Measurements from ENCODE around the gene WNT3.
"Not testable (repeated sequence)": the region's sequence is repeated elsewhere in the genome, so short reads cannot be mapped to it uniquely, and the experiment has no call there.

WNT3 gene

GRCh38 chr17:46811978-46812583, 6.4 kb downstream of the WNT3 start:
- no peak for DNase-seq

- no peak for DNase-seq
Measured at GRCh38 chr17:46810837-46811236, 7.7 kb downstream of the WNT3 start.

DNA sequence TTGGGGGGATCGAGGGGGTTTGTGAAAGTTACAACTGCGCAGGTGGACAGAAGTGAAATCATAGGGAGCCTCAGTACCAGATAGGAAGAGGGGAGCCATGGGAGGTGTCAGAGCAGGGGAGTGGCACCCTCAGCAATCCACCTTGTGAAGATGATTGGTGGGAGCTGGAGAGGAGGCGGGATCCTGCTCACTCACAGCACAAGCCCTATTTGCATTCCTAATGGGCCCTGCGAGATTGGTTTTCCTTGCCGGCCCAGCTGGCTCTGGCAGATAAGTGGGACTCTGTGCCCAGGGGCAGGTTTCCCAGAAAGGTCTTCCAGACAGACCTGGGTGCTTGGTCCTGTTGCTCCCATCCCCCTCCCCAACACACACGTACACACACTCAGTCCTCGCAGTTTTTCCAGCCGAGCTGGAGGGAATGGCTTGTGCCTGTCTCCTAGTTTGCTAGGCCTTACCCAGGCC, 9.4 kb downstream of the WNT3 start:
- DNase-seq, result no peak

DNA sequence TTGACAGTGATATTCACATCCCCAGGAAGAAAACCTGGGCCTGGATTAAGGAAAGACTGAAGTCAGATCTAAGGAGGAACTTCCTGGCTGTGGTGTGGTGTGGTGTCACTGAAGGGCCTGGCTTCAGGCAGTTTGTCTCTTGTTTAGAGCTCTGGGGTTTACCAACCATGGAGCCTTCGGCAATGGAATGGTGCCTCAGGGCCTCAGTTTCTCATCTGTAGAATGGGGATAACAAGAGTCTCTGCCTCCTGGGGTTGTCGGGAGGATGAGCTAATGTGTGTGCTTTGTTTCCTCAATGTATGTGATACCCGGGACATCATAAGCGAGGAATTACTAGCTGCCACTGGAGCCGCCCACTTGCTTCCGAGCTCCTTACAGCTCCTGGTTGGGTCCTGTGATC, 12.7 kb downstream of the WNT3 start:
- no peak for DNase-seq

DNA sequence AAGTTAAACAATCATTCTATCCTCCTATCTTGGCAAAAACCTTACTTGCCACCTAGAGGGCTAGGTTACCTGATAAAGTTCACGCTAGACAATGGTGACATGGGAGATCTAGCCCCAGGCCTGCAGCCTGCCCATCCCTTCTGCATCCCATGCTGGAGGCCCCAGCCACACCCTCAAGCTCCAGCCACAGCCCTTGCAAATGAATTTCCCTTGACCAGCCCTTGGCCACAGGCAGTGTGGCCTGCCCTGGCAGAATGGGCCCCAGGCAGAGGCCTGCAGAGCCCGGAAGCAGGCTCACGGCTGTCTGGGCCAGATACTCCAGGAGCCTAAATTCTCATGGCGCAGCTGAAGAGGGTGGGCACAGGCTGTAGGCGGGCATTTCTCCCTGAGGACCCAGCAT, 14.9 kb downstream of the WNT3 start:
- DNase-seq, result no peak

- DNase-seq, result no peak
Measured at GRCh38 chr17:46802800-46803199, 15.7 kb downstream of the WNT3 start.

GRCh38 chr17:46800573-46800972, 17.9 kb downstream of the WNT3 start:
- DNase-seq, result no peak

GRCh38 chr17:46796956-46797530, 21.4 kb downstream of the WNT3 start:
- no peak for DNase-seq

GRCh38 chr17:46796524-46796923, 22.0 kb downstream of the WNT3 start:
- DNase-seq, result no peak

- no peak for DNase-seq
Measured at GRCh38 chr17:46796084-46796483, 22.4 kb downstream of the WNT3 start.

GRCh38 chr17:46795379-46795952, 23.0 kb downstream of the WNT3 start:
- no peak for DNase-seq

DNA sequence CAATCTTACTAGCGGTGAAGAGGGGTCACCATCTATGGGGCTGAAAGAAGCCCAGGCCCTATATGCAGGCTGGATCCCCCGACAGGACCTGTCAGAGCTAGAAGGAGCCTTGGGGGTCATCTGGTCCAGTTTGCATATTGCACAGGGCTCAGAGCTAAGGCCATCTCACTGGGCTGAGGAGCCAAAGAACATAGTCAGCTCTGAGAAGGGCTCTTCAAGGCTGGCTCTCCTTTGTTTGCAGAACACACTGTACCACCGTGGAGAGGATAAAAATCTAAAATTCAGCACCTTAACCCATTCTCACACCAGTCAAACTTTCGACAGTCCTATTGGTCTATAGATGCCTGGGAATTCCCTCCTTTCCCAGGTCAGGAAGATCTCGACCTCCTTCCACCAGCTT, 24.2 kb downstream of the WNT3 start:
- no peak for DNase-seq

DNA sequence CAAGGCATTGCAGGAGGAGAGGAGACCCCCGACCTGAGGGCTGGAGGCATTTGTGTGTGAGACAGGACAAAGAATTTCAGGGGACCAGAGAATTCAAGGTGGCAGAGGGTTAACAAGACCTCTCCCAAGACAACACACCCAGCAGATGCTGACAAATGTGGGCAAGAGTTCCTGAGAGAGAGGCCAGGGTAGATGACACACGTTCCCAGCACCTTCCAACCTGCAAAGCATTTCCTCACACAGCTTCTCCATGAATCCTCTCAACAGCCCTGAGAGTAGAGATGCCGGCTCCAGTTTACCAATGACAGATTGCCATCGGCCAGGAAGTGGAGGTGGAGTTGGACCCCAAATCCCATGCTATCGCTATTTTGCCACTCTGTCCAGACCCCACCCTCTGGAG, 25.0 kb downstream of the WNT3 start:
- DNase-seq, result no peak

- not testable (repeated sequence) for DNase-seq
Measured at GRCh38 chr17:46793023-46793422, 25.5 kb downstream of the WNT3 start.

DNA sequence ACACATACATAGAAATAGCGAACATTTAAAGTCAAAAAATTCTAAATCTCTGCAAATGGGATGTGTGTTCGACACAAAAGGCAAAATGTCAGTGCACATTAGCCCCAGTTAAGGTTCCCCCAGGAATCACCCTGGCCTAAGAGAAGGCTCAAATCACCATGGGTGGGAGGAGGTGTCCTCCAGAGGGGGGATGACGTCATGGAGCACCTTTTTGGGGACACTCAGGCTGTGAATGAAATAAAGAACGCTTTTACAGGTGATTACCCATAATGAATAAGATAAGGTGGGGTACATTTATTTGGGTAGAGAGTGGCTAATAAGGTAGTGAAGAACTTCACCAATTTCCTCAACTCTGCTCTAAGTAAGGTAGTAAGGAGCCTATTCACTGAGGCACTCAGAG, 26.4 kb downstream of the WNT3 start:
- DNase-seq, result no peak

DNA sequence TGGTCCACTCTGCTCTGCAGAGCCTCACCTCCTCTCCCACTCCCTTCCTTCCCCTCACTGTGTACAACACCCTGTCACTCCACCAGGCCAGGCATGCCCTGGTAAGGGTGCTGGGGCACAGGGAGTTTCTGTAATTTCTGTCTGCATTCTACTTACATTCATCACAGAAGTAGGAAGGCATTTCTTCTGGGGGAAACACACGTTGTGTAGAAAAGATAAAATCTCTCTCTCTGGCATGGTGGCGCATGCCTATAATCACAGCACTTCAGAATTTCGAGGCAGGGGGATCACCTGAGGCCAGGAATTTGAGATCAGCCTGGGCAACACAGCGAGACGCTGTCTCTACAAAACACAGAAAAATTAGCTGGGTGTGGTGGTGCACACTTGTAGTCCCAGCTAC, 27.0 kb downstream of the WNT3 start:
- DNase-seq, result no peak

DNA sequence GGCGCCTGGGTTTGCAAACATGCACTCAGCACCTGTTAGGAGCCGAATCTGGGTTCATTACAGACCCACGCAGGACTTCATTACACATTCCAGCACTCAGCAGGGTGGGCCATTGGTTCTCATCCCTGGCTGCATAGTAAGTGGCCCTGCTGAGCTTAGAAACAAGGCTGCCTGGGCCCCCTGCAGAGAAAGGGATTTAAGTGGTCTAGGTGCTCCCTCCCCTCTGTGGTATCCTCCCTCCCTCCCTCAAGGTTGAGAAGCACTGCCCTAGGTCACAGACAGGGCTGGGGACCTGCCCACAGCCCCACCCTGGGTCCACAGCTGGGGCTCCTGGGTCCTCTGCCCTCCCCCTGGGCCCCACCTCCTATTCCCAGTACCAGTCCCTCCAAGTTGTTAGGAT, 28.3 kb downstream of the WNT3 start:
- DNase-seq, result no peak

DNA sequence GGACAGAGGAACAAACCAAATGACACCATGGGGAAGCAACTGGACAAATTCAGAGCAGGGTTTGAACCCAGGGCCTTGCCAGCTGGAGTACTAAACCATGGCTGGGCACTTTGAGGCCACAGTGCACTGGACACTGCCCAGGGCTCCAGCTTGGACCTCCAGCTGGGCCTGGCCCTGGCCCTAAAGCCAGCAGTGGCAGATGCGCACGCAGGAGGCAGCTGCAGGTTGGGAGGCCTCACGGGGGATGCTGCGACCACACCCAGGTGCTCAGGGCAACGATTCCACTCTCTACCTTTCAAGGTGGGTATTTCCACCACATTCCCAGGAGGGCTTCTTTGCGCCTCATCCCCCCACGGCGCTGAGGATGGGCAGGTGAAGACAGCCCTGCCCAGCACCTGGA, 28.9 kb downstream of the WNT3 start:
- no peak for DNase-seq

DNA sequence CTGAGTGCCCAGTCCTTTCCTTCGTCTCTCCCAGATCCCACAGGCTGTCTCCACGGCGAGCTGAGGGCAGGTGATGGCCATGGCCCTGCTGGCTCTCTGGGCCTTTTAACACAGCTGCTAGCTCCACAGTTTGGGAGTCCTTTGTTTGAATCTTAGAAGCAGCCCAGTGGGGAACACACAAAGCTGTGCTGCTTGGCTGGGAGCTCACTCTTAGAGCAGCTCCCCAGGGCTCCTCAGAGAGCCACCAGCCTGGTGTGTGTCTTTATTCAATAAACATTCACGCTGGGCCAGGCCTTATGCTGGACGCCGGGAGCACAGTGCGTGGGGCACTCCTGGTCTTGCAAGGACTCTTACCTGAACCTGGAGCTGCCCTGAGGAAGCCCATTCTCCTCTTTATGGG, 29.7 kb downstream of the WNT3 start:
- no peak for DNase-seq

DNA sequence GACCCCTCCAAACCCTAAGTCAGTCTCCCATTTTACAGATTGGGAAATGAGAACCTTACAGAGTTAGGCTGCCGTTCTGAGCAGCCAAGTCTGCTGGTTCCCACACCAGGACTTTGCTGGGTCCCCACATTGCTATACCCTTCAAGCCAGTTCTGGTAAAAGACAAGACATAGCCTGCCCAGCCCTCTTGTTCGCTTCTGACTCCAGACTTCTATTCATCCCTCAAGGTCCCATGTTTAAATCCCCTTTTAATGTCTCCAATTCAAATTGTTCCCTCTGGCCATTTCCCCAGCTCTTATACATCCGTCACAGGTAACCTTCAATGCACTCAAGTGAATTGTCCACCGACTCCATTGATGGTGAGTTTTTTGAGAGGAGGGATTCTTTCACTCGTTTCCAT, 30.2 kb downstream of the WNT3 start:
- DNase-seq, result no peak

- no peak for DNase-seq
Measured at GRCh38 chr17:46787478-46787877, 31.0 kb downstream of the WNT3 start.

- DNase-seq, result no peak
Measured at GRCh38 chr17:46785696-46786095, 32.8 kb downstream of the WNT3 start.

GRCh38 chr17:46783031-46783593, 35.4 kb downstream of the WNT3 start:
- DNase-seq, result no peak

- no peak for DNase-seq
Measured at GRCh38 chr17:46782250-46782953, 36.1 kb downstream of the WNT3 start.
